Activated gamma-delta T cell treated with anti-CD3 and anti-CD28 coated beads, Interleukin-2, amount 50 U/mL, for 16 hours (primary cell): ENCODE measurements around the gene DNAJC27.
"Not testable (repeated sequence)": the region's sequence is repeated elsewhere in the genome, so short reads cannot be mapped to it uniquely, and the experiment has no call there.

Source experiments
- DNase-seq: peaks from one replicate; pipeline ENCODE4 v3.0.0-alpha.2; 2020; ENCODE audit warnings: low read depth

DNAJC27 gene

DNA sequence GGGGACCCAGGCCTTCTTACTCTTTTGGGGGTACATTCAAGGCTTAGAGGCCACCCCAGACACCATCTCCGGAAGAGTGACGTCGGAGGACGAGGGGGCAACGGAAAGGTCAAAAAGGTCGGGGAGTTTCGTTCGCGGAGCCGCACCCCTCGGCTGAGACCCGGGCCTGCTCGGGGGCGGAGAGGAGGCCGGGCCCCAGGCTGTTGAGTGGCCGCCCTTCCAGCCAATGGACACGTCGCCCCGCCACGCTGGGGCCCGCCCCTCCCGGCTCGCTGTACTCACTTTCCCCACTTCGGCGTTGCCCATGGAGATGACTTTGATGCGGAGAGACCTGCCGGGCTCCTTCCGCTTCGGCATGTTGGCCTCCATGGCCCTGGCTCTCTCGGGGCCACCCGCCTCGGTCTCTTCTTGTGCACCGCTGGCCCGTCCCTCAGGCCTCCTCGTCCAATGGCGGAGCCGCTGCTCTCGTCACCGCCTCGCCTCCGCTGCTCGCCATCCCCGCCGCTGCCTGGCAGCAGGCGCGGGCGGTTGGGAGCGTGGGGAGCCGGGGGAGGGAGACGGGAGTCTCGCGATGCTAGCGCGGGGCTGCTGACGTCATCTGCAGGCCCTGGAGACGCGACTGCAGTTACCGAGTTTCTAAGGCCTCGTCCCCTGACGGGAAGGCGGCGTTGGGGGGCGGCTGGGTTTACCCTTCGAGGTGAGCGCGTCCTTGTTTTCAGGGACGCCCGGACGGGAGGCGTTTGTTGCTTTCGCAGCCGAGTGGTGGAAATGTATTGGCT, at the start of gene DNAJC27:
DNAJC27 (minus strand) TSS at position 420 of the 779 bp plus-strand sequence; CDS start at position 369, 51 bp downstream.
- peak; percentile 95 for DNase-seq

- no peak for DNase-seq
These were observed 46.9 kb upstream of the DNAJC27 start for GRCh38 chr2:25018681-25019080.

DNA sequence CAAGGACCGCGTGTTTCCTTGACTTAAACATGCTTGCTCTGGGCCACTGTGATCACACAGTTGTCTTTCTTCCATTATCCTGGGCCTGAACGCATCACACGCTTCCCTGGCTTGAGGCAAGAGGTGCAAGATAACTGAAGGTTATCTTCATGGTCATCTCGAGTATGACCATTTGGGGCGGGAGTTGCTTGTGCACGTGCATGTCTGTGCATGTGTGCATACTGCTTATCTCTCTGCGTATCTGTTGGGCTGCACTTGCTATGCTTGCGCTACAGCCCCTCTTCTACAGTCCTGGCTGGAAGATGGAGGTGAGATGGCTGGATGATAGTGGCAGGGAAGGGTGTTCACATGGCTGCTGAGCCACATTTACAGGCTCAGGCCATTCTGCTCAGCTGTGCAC, 42.9 kb upstream of the DNAJC27 start:
- no peak for DNase-seq

DNA sequence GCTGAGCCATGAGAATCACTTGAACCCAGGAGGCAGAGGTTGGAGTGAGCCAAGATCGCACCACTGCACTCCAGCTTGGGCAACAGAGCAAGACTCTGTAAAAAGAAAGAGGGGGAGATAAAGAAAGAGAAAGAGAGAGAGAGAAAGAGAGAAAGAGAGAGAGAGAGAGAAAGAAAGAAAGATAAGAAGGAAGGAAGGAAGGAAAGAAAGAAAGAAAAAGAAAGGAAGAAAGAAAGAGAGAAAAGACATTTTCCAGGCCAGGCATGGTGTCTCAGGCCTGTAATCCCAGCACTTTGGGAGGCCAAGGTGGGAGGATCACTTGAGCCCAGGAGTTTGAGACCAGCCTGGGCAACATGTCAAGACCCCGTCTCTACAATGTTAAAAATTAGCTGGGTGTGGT, 39.6 kb upstream of the DNAJC27 start:
- DNase-seq, result not testable (repeated sequence)

DNA sequence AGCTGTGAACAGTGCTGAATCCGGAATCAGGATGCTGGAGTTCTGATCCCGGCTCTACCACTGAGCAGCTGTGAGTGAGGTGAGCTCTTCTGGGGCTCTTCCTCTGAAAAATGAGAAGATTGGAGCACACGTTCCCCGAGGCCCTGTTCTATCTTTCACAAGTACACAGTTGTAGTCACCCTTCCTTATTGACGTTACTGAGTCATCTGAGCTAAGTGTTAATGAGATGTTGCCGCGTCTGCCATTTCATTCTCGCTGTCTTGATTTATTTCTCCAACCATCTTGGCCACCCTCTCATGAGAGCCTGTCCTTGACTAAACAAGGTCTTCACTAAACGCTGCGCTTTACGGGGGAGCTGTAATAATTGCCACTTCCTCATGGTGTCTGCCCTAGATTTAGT, 38.2 kb upstream of the DNAJC27 start:
- DNase-seq, result no peak

DNA sequence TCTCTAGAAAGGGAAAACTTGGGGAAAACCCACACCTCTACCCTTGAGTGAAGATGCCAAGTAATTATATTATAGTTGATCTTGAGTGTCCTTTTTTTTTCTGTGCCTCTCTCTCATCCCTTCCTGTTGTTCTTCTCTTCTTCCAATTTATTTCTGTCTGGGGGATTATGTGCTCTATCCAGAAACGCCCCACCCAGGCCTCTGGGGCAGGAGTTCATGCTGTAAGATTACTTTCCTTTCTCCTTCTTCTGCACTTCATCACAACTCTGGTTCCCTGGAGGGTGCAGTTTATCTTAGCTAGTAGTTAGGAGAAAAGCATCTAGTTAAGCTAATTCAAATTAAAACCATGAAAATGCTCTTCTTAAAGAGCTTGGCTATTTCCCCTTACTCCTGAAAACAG, 30.3 kb upstream of the DNAJC27 start:
- DNase-seq, result no peak

DNA sequence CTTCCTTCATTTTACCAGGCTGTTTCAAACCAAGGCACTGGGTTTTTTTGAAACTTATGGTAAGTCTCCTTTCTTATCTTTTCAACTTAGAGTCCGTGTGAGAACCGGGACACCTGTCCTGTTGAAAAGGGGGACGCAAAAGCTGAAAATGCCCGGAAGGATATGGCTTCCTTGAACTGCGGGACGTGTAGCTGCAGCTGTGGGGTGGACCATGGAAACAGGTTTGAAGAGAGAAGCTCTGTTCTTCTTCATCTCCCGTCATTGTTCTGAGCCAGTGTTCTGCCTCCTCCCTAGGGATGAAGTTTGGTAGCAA, 29.5 kb upstream of the DNAJC27 start:
- no peak for DNase-seq

DNA sequence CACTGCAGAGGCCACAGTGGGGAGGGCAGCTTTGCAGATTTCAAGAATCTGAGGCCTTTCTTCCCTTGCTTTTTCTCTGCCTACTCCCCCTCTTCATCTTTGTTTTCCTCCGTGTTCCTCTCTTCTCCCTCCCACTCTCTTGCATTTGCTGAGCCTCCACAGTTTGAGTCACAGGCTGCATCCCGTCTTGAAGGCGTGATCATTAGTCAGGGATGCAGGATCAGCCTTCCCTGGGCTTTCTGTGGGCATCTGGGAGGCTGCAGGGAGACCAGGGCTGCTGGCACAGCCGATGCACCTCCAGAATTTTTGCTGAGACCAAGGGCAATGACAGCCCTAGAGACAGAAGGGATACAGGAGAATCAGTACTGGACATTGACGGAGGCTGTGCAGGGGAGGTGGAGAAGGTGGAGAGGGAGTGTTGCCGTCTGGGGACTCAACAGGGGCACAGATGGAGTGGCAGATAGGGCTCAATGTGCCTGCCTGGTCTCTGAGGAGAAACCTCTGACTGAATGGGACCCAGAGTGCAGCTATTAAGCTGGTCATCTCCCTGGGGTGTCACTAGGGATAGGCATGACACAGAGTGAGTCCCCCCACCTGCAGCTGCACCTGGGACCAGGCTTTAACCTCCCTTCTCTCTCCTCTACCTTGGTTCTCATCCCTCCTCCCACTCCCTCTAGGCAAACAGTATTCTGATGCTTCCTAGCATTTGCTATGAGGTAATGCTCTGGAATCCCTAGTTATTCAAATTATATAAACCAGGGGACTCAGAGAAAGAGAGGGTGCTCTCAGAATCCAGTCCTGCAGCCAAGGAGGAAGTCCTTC, 29.0 kb upstream of the DNAJC27 start:
- no peak for DNase-seq

DNA sequence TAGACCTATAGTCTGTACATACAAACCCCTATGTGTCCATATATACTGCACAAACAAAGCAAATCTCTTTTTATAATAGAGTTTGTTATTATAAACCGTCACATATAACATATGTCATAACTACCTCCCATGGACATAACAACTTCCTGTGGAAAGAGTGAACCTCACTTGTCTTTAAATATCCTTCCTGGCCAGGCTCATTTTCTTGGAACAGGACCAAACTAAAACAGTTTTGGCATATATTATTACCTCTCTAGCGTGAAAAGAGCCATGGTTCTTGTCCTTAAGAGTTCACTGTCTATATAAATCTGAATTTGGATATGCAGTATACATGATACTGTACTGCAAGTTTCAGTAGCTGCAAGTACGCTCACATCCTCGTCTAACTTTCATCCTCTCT, 28.3 kb upstream of the DNAJC27 start:
- no peak for DNase-seq

GRCh38 chr2:24999097-24999496, 27.3 kb upstream of the DNAJC27 start:
- not testable (repeated sequence) for DNase-seq

DNA sequence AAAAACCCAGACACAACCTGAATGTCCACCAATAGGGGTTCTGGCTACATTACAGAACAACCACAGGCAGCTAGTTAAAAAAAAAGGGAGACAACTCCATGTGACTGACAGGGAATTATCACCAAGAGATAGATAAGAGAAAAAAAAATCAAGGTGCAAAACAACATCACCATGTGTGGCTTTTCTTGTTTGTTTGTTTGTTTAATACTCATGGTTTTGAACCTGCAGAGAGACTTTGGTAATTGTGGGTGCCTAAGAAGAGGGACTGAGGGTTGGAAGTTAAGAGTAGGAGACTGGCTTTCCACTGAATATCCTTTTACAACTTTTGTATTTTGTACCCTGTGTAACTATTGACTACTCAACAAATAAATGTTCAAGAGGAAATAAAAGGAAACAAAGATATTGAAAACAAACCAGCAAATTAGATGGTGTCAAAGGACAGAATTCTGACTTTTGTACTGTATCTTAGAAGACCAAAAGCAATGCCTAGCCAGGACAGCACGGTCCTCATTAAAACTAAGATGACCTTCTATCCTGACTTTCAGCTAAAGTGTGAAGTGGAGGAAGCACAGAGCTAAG, 22.5 kb upstream of the DNAJC27 start:
- DNase-seq, result no peak

DNA sequence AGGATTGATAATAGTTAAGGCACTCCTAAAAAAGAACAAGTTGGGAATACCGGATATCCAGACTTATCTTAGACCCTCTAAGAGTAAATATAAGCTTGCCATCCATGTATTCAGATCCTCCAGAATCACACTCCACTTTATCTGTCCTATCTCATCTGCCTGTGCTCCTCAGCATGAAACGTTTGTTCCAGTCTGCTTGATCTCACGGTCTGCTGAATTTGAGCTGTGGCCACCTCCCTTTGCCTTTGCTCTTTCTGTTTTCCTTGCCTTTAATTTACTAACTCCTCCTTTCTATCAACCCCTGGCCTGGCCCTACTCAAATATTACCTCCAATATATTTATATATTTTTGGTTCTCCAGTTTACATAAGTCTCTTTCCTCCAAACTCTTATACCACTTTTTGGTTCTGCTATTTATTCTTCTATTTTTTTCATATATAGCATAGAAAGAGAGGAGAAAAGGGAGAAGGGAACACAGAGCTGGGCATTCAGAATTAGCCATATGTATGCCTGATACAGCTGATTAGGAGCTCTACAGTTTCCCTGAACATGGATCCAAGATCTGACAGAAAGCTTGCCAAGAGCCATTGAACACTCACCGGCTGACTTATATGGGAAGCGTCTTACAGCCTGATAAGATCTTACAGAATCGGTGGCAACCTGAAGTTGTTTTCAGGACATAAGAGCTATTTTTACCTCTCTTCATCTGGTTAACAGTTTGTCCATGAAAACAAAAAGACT, 21.8 kb upstream of the DNAJC27 start:
- DNase-seq, result no peak

DNA sequence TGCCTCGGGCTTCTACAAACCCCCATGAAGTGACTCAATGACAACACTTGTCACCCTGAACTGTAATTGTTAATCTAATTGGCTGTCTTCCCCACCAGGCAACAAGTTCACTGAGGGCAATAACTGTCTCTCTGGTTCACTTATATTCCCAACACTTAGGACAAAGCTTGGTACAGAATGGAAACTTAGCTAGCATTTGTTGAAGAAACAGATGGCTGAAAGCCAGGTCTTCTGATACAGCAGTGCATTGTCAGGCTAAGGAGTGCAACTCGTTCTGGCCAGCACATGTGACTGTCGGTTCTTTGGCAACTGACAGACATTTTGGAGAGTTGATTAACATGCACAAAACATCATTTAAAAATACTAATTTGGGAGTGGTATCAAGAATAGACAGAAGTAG, 14.6 kb upstream of the DNAJC27 start:
- DNase-seq, result no peak

DNA sequence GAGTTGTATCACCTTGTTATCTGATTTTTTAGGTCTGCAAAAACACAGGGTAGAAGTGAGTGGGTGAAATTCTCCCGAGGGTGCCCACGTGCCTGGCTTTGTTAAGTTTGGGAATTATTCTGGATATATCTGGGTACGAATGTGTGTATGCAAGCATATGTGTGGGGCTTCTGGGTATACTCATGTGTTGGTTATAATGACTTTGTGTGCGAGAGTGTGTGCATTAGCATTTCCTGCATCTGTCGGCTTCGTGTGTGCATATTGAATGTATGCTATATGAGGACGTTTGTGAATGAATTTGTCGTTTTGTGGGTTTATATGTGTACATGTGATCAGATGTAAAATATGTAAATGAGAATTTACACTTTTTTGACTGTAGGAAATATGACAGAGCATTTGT, 13.8 kb upstream of the DNAJC27 start:
- no peak for DNase-seq

GRCh38 chr2:24984912-24985311, 13.2 kb upstream of the DNAJC27 start:
- DNase-seq, result no peak

GRCh38 chr2:24981411-24982136, 9.8 kb upstream of the DNAJC27 start:
- no peak for DNase-seq

GRCh38 chr2:24978661-24979060, 6.9 kb upstream of the DNAJC27 start:
- DNase-seq, result no peak

GRCh38 chr2:24977631-24978030, 5.9 kb upstream of the DNAJC27 start:
- no peak for DNase-seq

- DNase-seq, result no peak
These were observed 2.1 kb upstream of the DNAJC27 start for GRCh38 chr2:24973812-24974211.

- DNase-seq, result peak; percentile 1
These were observed 683 bp upstream of the DNAJC27 start for GRCh38 chr2:24972315-24972961.

DNA sequence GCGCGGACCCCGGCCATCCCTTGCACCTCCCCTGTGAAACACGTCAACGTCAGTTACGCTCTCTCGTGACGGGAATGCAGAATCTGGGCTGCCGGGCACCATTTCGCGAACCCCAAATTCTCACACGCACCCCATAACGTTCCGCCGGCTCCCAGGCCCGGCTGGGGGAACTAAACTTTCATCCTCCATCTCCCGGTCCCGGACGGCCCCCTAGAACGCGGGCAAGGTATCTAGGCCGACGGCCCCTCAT, 544 bp downstream of the DNAJC27 start:
- no peak for DNase-seq
